Mammary microvascular endothelial cell (primary cell): ENCODE measurements around the gene BLOC1S1. TPM values are rescaled to one million over a fixed set of nuclear protein-coding genes. Genes with fewer than 3 reads are reported as not detected.

Source experiments
- total RNA-seq: library from RNA; depleted of rRNA; stranded (reverse); fragments of >200 nt; gene quantifications from 2 replicates; pipeline ENCODE4 v1.2.3, GENCODE V29; 2015

The BLOC1S1 gene
- total RNA-seq, result 155 and 161 TPM in 2 replicates

DNA sequence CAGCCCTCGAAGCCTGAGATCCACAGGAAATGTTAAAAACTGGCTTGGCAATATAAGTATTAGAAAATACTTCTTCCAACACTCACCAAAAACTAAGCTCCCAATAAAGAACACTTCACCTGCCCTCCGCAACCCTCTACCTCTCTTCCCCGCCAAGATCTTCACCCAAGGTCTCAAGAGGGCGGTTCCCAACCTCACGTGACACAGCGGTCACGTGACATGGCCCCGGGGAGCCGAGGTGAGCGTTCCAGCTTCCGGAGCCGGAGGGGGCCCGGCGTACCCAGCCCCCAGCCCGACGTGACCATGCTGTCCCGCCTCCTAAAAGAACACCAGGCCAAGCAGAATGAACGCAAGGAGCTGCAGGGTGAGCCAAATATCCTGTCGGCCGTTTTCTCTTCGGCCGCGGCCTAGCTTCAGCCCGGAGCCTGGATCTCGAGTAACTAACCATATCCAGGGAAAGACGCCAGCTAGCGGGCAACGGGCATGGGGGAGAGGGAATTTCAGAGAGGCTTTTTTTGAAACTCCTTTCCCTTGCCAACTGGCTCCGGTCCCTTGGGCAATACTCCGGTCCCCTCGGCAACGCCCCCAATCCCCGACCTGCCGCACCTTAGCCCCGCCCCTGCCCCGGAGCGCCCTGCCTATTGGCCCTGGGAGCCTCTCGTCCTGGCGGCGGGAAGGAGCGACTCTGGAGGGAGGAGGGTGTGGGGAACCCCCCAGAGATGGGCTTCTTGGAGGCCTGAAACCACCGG, at the start of gene BLOC1S1:
BLOC1S1 (plus strand) TSS at position 214 of the 749 bp plus-strand sequence; CDS start at position 220, 6 bp downstream.

DNA sequence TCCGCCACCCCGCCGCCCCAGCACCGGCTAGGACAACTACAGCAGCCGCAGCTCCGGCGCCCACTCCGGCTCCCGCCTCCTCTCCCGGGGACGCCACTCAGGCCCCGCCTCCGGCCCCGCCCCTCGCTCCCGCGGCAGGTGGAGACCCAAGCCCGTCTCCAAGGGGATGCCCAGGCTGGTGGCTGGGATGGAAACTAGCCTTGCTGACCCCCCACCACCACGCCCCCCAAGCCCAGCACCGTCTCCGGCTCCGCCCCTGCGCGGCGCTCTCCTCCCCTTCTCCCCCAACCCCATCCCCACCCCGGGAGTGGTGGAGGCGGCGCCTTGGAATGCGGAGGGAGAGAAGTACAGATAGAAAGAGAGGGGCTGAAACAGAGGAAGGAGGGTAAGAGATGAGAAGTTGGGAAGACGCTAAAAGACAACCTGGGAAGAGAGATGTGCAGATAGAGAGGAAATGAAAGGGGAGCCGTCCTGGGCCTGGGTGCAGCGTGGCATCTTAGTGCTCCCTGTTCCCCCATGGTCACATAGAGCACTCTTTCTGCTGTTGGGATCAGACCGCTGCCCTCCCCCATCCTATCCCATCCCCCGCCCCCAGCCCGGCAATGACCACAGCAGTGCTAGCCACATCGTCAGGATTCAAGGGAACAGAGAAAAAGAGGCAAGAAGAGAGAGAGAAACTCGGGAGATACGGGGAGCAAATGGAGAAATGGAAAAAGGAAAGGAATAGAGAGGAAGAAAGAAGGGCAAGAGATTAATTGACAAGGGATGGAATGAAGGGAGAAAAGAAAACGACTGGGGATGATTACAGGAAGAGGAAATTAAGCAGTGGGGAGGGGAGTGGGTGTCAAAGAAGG, 7.8 kb upstream of the BLOC1S1 start, which contains the start of gene ITGA7:
ITGA7 (minus strand) TSS at position 64 of the 854 bp plus-strand sequence. CDS start 222 bp downstream, outside the sequence.

DNA sequence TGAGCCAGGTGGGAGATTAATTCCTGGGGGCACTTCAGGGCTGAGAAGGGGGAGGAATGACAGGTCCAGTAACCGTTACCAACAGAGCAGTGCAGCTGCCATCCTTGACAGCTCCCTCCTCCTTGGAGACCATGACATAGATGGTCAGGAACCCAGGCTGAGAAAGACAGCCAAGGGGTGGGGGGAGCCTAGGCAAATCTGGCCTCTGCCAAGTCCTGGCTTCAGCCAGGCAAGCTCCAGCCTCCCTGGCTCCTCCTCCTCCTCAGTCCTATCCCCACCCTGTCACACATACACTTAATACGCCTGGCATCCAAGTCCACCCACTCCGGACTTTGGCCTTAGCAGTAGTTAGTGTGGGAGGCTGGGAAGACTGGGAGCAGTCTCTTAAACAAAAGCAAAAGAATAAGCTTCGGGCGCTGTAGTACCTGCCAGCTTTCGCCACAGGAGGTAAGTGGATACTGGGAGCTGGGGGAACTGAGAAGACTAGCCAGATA, 4.3 kb downstream of the BLOC1S1 start, which contains the start of gene RDH5:
RDH5 (plus strand) TSS at position 323 of the 494 bp plus-strand sequence. CDS start 792 bp downstream, outside the sequence.

GRCh38 chr12:55728939-55729818, 13.3 kb downstream of the BLOC1S1 start, which contains the start of gene CD63:
CD63 (minus strand) TSS chr12:55729009; CDS start chr12:55728341, 668 bp downstream.

GRCh38 chr12:55742719-55743405, 27.0 kb downstream of the BLOC1S1 start, which contains the start of gene GDF11:
GDF11 (plus strand) TSS chr12:55743122; CDS start chr12:55743317, 195 bp downstream.

Other genes with a start within 250 kb of the BLOC1S1 start
- gene OR6C70, start 245.9 kb upstream of the BLOC1S1 start, total RNA-seq, result not detected in 2 replicates
- gene OR6C68, start 223.7 kb upstream of the BLOC1S1 start, total RNA-seq, result not detected in 2 replicates
- not detected in 2 replicates for gene OR6C4, start 166.4 kb upstream of the BLOC1S1 start, total RNA-seq
- gene OR2AP1, start 143.6 kb upstream of the BLOC1S1 start, total RNA-seq, result not detected in 2 replicates
- gene OR10P1, start 79.2 kb upstream of the BLOC1S1 start, total RNA-seq, result not detected in 2 replicates
- 0.07 and 0.30 TPM in 2 replicates for gene ITGA7, start 8.1 kb upstream of the BLOC1S1 start, total RNA-seq
- 0.67 and 3.0 TPM in 2 replicates for gene RDH5, start 4.3 kb downstream of the BLOC1S1 start, total RNA-seq
- 720 and 809 TPM in 2 replicates for gene CD63, start 13.0 kb downstream of the BLOC1S1 start, total RNA-seq
- 2.5 and 3.3 TPM in 2 replicates for gene GDF11, start 27.1 kb downstream of the BLOC1S1 start, total RNA-seq
- gene SARNP, start 101.7 kb downstream of the BLOC1S1 start, total RNA-seq, result 132 and 161 TPM in 2 replicates
- 37.3 and 40.5 TPM in 2 replicates for gene ORMDL2, start 102.0 kb downstream of the BLOC1S1 start, total RNA-seq
- 30.0 and 31.7 TPM in 2 replicates for gene DNAJC14, start 113.5 kb downstream of the BLOC1S1 start, total RNA-seq
- 2.3 and 3.5 TPM in 2 replicates for gene MMP19, start 126.9 kb downstream of the BLOC1S1 start, total RNA-seq
- gene PYM1, start 211.8 kb downstream of the BLOC1S1 start, total RNA-seq, result 32.3 and 41.1 TPM in 2 replicates
- gene DGKA, start 215.1 kb downstream of the BLOC1S1 start, total RNA-seq, result 31.7 and 41.1 TPM in 2 replicates
- gene PMEL, start 250.0 kb downstream of the BLOC1S1 start, total RNA-seq, result 0.69 TPM in 1 of 2 replicates, not detected in the other